LHCN-M2 (cell line): ENCODE results near the gene CSF1. TPM values are rescaled to one million over a fixed set of nuclear protein-coding genes. Genes with fewer than 3 reads are reported as not detected.

Experiments
- DNase-seq: peaks from one replicate; pipeline ENCODE4 v3.0.0-alpha.2; 2012; ENCODE audit warnings: low read depth
- total RNA-seq: library from RNA; depleted of rRNA; stranded (reverse); fragments of >200 nt; gene quantifications from 2 replicates; pipeline ENCODE4 v1.2.3, GENCODE V29; 2014

CSF1 gene
- total RNA-seq, 1 experiment from 2014 or later, result 52.8 TPM

DNA sequence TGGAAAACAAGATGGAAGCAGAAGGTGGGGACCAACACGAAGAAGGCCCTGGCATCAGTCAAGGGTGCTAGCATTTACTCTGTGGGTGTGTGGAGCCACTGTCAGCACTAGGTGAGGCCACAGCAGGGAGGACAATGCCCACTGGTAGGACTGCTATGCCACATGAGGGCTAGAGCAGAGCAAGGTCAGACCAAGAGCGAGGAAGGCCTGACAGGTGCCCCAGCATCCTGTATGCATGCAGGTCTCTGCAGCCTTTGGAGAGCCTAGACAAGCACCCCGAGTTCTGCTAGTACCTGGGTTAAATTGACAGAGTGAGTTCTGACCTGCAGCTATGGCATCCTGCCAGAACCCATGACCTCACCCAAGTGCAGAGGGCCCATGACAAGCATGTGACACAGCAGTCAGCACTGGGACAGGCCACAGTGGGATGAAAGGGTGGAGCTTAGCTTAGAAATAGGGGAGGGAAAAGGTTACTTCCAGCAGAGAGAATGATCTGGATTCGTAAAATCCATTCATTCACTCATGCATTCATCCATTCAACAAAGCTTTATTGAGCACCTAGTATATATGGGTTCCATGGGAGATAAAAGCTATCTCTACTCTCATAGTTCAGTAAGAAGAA lies 9.0 kb upstream of the CSF1 start:
- DNase-seq, result no peak

GRCh38 chr1:109902204-109902985 lies 8.3 kb upstream of the CSF1 start:
- no peak for DNase-seq

- no peak for DNase-seq
These were observed 7.2 kb upstream of the CSF1 start for GRCh38 chr1:109903376-109903930.

- peak; percentile 84 for DNase-seq
These were observed 6.4 kb upstream of the CSF1 start for GRCh38 chr1:109904105-109904817.

- no peak for DNase-seq
These were observed 5.2 kb upstream of the CSF1 start for GRCh38 chr1:109905491-109905890.

- no peak for DNase-seq
These were observed 4.3 kb upstream of the CSF1 start for GRCh38 chr1:109906160-109906838.

- DNase-seq, result no peak
These were observed 3.8 kb upstream of the CSF1 start for GRCh38 chr1:109906839-109907180.

DNA sequence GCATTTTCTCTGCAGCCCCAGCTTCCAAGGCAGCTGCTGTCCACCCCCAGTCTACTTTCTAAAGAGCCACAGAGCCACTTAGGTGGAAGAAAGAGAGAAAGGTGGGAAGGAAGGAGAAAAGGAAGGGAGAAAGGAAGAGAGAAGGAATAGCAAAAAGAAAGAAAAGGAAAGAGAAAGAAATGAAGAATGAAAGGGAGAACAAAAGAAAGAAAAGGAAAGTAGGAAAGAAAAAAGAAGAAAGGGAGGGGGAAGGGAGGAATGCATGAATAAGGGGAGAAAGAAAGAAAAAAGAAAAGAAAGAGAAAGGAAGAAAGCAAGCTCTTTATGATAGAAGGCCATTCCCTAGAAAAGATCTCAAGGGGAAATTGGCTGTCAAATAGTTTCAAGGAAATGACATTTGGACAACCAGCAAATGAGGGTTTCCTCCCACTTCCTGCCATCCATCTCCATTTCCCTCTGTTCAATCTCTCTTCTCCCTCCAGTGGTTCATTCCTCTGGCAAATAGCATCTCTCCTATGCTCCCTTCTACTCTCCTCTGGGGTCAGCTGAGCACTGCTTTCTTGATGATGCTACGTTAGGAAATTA lies 3.4 kb upstream of the CSF1 start:
- DNase-seq, result no peak

- DNase-seq, result no peak
These were observed 1.8 kb upstream of the CSF1 start for GRCh38 chr1:109908836-109909235.

DNA sequence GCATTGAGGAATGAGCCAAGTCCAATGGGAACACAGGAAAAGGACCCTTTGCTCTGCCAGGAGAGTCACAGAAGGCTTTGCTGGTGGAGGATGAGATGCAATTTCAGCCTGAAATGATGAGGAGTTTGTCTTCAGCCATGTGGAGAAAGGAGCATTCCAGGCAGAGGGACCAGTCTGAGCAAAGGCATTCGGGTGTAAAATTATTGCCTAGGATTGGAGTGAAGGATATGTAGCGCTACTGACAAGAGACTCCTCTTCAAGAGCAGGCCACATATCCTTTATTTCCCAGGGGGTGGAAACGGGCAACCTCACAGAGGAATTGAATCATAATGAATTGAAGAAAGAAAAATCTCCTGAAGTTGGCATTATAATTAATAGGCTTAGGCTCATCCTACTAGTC lies 1.1 kb upstream of the CSF1 start:
- no peak for DNase-seq

GRCh38 chr1:109910963-109911798 lies 532 bp downstream of the CSF1 start:
- DNase-seq, result no peak

DNA sequence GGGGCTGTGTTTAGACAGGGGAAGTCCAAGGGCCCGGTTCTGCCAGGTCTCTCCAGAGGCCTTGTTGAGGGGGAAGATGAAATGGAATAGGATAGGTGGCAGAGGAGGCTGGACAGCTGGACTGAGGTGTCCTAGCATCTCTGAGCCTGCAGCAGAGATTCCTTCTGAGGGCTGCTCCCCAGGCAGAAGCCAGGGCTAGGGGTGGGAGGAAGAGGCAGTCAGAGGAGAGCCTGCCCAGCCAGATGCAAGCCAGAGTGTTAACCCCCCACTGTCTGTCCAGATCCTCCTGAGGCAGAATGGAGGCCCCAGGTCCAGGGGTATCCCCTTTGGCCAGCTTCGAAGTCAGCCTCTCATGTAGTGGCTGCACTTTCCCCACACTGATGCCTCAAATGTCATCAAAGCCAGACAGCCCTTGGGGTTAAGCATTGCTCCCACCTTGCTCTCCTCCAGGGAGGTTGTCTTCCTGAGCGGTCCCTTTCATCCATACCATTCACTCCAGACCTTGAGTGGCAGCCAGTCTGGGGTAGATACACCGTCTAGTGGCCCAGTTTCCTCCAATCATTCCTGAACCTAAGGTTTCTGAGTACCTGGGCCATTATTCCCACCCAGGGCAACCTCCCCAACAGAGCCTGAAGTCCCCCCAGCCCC lies 1.7 kb downstream of the CSF1 start:
- DNase-seq, result no peak

DNA sequence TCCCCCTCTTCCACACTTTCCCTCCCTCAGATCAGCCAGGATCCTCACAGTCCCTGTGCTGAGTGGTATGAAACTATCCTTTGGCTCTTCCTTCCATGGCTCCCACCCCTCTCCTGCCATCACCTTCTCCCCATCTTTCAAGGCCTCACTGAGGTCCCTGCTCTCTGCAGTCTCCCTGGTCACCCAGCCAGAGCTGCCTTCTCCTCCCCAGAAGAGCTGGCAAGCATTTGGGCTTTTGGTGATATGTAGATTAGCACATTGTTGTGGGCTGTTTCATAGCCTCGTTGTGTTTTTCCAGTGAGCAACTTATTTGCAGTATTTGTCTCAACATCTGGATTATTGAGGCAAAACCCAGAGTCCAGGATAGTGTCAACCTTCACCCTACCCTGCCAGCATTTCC lies 2.2 kb downstream of the CSF1 start:
- DNase-seq, result no peak

GRCh38 chr1:109913360-109913879 lies 2.8 kb downstream of the CSF1 start:
- no peak for DNase-seq

- no peak for DNase-seq
These were observed 4.1 kb downstream of the CSF1 start for GRCh38 chr1:109914587-109915240.

DNA sequence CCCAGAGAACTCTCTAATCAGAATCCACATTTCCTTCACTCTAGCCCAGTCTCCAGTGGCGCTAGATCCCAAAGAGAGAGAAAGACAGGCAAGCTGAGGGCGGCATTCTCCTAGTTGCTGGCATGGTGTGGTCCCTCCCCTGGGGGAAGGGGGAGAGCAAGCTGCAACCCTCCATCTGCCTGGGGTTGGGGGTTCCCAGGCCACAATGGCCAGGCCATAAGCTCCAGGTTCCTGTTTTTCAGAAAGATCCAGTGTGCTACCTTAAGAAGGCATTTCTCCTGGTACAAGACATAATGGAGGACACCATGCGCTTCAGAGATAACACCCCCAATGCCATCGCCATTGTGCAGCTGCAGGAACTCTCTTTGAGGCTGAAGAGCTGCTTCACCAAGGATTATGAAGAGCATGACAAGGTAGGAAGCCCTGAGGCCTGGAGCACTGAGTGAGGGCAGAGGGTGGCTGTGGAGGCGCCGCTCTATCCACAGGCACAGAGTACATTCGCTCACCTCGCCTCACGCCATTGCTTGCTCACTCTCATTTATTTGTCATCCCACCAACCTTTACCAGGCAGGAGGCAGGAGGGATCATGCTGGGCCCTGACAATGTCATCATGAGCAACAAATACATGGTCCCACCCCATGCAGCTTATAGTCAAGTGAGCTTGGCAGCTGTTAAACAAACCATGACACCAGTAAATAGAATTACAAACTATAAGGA lies 6.6 kb downstream of the CSF1 start:
- no peak for DNase-seq

- no peak for DNase-seq
These were observed 7.3 kb downstream of the CSF1 start for GRCh38 chr1:109917768-109918606.

- no peak for DNase-seq
These were observed 8.0 kb downstream of the CSF1 start for GRCh38 chr1:109918671-109919070.
